ENCODE data around the gene SH2D3C. TPM values are rescaled to one million over a fixed set of nuclear protein-coding genes. Genes with fewer than 3 reads are reported as not detected.

SH2D3C gene
- total RNA-seq, 1 donor from 2014 or later, result not detected

DNA sequence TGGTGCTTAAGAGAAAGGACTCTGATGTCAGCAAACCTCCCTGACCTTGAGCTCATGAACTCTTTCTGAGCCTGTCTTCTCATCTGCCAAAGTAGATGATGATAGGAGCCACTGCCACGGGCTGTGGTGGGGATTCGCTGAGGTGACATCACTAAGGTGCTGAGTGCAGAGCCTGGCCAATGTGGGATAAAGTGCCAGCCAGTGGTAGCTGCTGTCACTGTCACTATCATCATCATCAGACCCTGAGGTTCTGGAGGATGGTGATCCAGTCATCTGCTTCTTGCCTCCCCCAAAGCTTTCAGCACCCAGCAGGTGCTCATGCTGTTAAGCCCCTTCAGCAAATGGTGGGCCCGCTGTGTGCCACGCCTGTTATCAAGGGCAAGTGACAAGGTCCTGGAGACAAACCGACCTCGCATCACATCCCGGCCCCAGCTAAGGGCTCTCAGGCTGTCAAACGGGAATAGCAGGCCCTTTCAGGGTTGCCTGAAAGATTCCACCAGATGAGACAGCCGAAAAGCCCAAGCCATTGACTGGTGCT lies 30.6 kb upstream of the SH2D3C start:
- TF ChIP-seq, protein P1, sequence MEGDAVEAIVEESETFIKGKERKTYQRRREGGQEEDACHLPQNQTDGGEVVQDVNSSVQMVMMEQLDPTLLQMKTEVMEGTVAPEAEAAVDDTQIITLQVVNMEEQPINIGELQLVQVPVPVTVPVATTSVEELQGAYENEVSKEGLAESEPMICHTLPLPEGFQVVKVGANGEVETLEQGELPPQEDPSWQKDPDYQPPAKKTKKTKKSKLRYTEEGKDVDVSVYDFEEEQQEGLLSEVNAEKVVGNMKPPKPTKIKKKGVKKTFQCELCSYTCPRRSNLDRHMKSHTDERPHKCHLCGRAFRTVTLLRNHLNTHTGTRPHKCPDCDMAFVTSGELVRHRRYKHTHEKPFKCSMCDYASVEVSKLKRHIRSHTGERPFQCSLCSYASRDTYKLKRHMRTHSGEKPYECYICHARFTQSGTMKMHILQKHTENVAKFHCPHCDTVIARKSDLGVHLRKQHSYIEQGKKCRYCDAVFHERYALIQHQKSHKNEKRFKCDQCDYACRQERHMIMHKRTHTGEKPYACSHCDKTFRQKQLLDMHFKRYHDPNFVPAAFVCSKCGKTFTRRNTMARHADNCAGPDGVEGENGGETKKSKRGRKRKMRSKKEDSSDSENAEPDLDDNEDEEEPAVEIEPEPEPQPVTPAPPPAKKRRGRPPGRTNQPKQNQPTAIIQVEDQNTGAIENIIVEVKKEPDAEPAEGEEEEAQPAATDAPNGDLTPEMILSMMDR (IDR thresholded peaks at IDR 0.05; ENCODE audit: insufficient read depth, low read length, severe bottlenecking), result no peak
- FAIRE-seq (no peak), DNase-seq (ENCODE audit: low read depth) (no peak)
- Histone ChIP-seq H3K4me3 (ENCODE audit: low read depth, low read length) (no peak overlapping the region), H3K36me3 (ENCODE audit: control insufficient read depth, insufficient read depth, low read length) (peaks cover 42% of the 10 kb centered on the region), H3K27me3 (ENCODE audit: control insufficient read depth, insufficient read depth, low read length) (no peaks in the 10 kb centered on the region)

DNA sequence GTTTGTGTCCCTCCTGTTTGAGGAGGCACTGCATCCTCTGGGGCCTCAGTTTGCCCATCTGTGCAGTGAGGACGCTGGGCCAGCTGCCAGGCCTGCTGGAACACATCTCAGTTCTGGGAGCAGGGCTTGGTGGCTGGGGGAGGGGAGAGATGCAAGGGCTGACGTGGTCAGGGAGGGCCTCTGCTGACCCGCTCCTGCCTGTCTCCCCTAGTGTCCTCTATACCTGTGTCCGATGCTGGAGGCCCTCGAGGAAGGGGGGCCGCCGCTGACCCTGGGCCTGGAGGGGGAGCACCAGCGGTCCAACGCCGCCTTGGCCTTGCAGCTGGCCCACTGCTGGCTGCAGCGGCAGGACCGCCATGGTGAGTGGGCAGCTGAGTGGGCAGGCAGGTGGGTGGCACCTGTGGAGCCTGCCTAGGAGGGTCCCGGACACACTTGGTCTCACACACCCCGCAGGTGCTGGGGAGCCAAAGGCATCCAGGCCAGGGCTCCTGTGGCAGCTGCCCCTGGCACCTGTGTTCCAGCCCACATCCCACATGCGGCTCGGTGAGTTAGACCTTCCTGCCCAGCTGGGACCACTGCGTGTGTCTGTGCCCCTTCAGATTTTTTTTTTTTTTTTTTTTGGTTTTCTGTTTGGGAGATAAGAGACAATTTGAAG lies 30.0 kb upstream of the SH2D3C start:
- H3K27me3 ChIP-seq (ENCODE audit: control insufficient read depth, insufficient read depth, low read length), result no peaks in the 10 kb centered on the region
- H3K4me3 ChIP-seq (ENCODE audit: low read depth, low read length), result no peak overlapping the region
- TF ChIP-seq, protein P1 (IDR thresholded peaks at IDR 0.05; ENCODE audit: insufficient read depth, low read length, severe bottlenecking), result no peak
- DNase-seq (ENCODE audit: low read depth) (no peak), FAIRE-seq (no peak)
- peaks cover 39% of the 10 kb centered on the region for H3K36me3 ChIP-seq (ENCODE audit: control insufficient read depth, insufficient read depth, low read length)

DNA sequence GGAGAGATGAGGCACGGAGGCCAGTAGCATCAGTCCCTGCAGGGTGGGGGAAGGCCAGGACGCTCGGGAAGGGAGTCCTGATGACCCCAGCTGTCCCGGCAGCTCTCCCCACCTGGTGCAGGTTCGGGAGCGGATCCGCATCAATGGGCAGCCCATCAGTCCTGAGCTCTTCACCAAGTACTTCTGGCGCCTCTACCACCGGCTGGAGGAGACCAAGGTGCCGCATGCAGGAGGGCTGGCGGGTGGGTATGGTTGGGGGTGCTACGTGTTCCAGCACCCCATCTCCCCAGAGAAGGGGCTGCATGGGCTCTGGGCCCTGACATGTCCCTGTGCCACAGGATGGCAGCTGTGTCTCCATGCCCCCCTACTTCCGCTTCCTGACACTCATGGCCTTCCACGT lies 28.4 kb upstream of the SH2D3C start:
- FAIRE-seq, result no peak
- no peaks in the 10 kb centered on the region for H3K27me3 ChIP-seq (ENCODE audit: control insufficient read depth, insufficient read depth, low read length)
- no peak overlapping the region for H3K4me3 ChIP-seq (ENCODE audit: low read depth, low read length)
- TF ChIP-seq, protein P1 (IDR thresholded peaks at IDR 0.05; ENCODE audit: insufficient read depth, low read length, severe bottlenecking), result no peak
- DNase-seq (ENCODE audit: low read depth), result no peak
- H3K36me3 ChIP-seq (ENCODE audit: control insufficient read depth, insufficient read depth, low read length), result peaks cover 28% of the 10 kb centered on the region

DNA sequence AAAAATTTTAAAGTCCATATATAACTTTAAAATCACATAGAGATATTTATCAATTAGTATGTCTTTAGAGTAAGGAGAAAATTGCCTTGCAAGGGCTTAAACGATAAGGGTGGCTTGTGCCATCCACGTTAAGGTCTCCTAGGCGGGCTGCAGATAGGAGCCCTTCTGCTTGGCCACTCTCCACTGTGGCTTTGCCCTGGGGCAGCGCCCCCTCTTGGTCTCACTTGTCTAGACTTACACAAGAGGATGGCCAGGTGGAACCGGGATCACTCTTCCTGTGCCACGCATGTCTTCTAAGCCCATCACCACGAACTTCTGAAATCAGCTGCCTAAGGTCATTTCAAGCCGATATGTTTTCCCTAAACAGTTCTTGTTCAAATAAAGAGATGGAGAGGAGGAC lies 27.2 kb upstream of the SH2D3C start:
- Histone ChIP-seq H3K27me3 (ENCODE audit: control insufficient read depth, insufficient read depth, low read length) (no peaks in the 10 kb centered on the region), H3K36me3 (ENCODE audit: control insufficient read depth, insufficient read depth, low read length) (peaks cover 28% of the 10 kb centered on the region), H3K4me3 (ENCODE audit: low read depth, low read length) (no peak overlapping the region)
- TF ChIP-seq, protein P1 (IDR thresholded peaks at IDR 0.05; ENCODE audit: insufficient read depth, low read length, severe bottlenecking), result peak; percentile 47
- FAIRE-seq (no peak), DNase-seq (ENCODE audit: low read depth) (peak; percentile 22)

DNA sequence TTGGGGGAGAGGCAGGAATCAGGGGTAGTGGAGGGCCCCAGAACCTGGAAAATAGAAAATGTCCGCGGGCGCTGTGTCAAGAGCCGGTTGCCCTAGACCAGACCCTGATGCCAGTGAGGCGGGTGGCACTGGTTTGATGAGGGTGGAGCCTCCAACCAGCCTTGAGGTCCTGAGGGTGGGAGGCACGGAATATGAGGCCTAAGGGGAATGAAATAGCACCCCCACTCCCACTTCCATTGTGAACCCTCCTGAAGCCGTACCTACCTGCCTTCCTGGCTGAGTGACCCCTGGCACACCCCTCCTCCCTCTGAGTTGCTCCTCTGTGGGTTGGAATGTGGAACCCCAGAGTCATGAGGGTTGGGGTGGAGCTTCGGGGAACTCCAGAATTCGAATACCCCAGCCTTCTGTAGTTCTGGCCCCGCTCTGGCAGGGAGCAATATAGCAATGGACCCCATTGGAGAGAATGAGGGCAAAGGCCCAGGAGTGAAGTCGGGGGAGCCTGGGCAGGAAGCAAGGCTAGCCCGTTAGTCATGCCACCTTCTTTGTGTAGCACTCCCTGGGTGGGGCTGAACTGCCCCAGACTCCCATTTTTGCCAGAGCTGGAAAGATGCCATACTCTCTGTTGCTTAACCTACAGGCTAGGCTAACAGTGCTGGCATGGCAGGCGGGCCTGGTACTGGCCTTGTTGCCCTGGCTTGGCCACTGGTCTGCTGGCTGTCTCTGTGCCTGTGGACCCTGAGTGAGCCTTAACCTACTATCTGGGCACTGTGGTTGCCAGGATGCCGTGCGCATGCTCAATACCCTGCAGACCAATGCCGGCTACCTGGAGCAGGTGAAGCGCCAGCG lies 25.3 kb upstream of the SH2D3C start:
- FAIRE-seq (peak; percentile 83), DNase-seq (ENCODE audit: low read depth) (peak; percentile 90)
- H3K36me3 ChIP-seq (ENCODE audit: control insufficient read depth, insufficient read depth, low read length), result peaks cover 21% of the 10 kb centered on the region
- H3K27me3 ChIP-seq (ENCODE audit: control insufficient read depth, insufficient read depth, low read length), result no peaks in the 10 kb centered on the region
- TF ChIP-seq, protein P1 (IDR thresholded peaks at IDR 0.05; ENCODE audit: insufficient read depth, low read length, severe bottlenecking), result no peak
- peak overlapping the region; percentile 78 for H3K4me3 ChIP-seq (ENCODE audit: low read depth, low read length)
